ENCODE results near the gene ATF7.

The ATF7 gene

GRCh38 chr12:53532021-53532420 lies 94.2 kb downstream of the ATF7 start:
- TF ChIP-seq GLIS3 (CRISPR knock-in tag; IDR thresholded peaks at IDR 0.05), result no peak
- TF ChIP-seq ZC3H10 (CRISPR knock-in tag; IDR thresholded peaks at IDR 0.05), result no peak
- no peak for TF ChIP-seq SNAI2 (CRISPR knock-in tag; IDR thresholded peaks at IDR 0.05)
- no peak for TF ChIP-seq OSR1 (CRISPR knock-in tag; IDR thresholded peaks at IDR 0.05)
- TF ChIP-seq TCF4 (CRISPR knock-in tag; IDR thresholded peaks at IDR 0.05; ENCODE audit: borderline replicate concordance), result no peak
- no peak for TF ChIP-seq ZNF70 (CRISPR knock-in tag; IDR thresholded peaks at IDR 0.05)
- TF ChIP-seq PATZ1 (CRISPR knock-in tag; IDR thresholded peaks at IDR 0.05; ENCODE audit: borderline replicate concordance), result no peak
- no peak for TF ChIP-seq CSRNP3 (CRISPR knock-in tag; IDR thresholded peaks at IDR 0.05)
- TF ChIP-seq BACH2 (CRISPR knock-in tag; IDR thresholded peaks at IDR 0.05; ENCODE audit: borderline replicate concordance), result no peak
- ATAC-seq, result no peak

GRCh38 chr12:53530920-53531319 lies 95.3 kb downstream of the ATF7 start:
- TF ChIP-seq POU6F1 (CRISPR knock-in tag; IDR thresholded peaks at IDR 0.05; ENCODE audit: borderline replicate concordance, low read depth) (no peak), ZFP30 (CRISPR knock-in tag; IDR thresholded peaks at IDR 0.05) (no peak), RARB (CRISPR knock-in tag; IDR thresholded peaks at IDR 0.05) (no peak), ESRRG (CRISPR knock-in tag; IDR thresholded peaks at IDR 0.05) (no peak), GLIS3 (CRISPR knock-in tag; IDR thresholded peaks at IDR 0.05) (no peak), SNAI2 (CRISPR knock-in tag; IDR thresholded peaks at IDR 0.05) (no peak), ZFP3 (CRISPR knock-in tag; IDR thresholded peaks at IDR 0.05) (no peak), ZNF70 (CRISPR knock-in tag; IDR thresholded peaks at IDR 0.05) (no peak), ZC3H10 (CRISPR knock-in tag; IDR thresholded peaks at IDR 0.05) (no peak), CREB5 (CRISPR knock-in tag; IDR thresholded peaks at IDR 0.05; ENCODE audit: low read depth) (no peak), ZNF8 (CRISPR knock-in tag; IDR thresholded peaks at IDR 0.05) (no peak), CSRNP3 (CRISPR knock-in tag; IDR thresholded peaks at IDR 0.05) (no peak), BACH2 (CRISPR knock-in tag; IDR thresholded peaks at IDR 0.05; ENCODE audit: borderline replicate concordance) (no peak)
- peak; percentile 28; the same call in 1 of the 3 replicates for ATAC-seq

GRCh38 chr12:53530061-53530460 lies 96.1 kb downstream of the ATF7 start:
- TF ChIP-seq ZNF565 (CRISPR knock-in tag; conservative IDR thresholded peaks at IDR 0.05; ENCODE audit: low read depth), result no peak
- TF ChIP-seq ZFP30 (CRISPR knock-in tag; IDR thresholded peaks at IDR 0.05), result no peak
- TF ChIP-seq ZNF8 (CRISPR knock-in tag; IDR thresholded peaks at IDR 0.05), result no peak
- TF ChIP-seq PATZ1 (CRISPR knock-in tag; IDR thresholded peaks at IDR 0.05; ENCODE audit: borderline replicate concordance), result no peak
- no peak for TF ChIP-seq GLIS3 (CRISPR knock-in tag; IDR thresholded peaks at IDR 0.05)
- no peak for TF ChIP-seq PPARA (CRISPR knock-in tag; IDR thresholded peaks at IDR 0.05; ENCODE audit: borderline replicate concordance)
- no peak for TF ChIP-seq RARB (CRISPR knock-in tag; IDR thresholded peaks at IDR 0.05)
- no peak for TF ChIP-seq ZC3H10 (CRISPR knock-in tag; IDR thresholded peaks at IDR 0.05)
- TF ChIP-seq TOX (CRISPR knock-in tag; IDR thresholded peaks at IDR 0.05; ENCODE audit: borderline replicate concordance), result no peak
- TF ChIP-seq ZNF70 (CRISPR knock-in tag; IDR thresholded peaks at IDR 0.05), result no peak
- TF ChIP-seq SNAI2 (CRISPR knock-in tag; IDR thresholded peaks at IDR 0.05), result no peak
- ATAC-seq, result no peak
